Kidney (tissue), 14 donors: Measurements from ENCODE around the gene WDR64. TPM values are rescaled to one million over a fixed set of nuclear protein-coding genes. Genes with fewer than 3 reads are reported as not detected.

Source experiments
- DNase-seq, 5 donors: peaks; one replicate each; pipeline ENCODE4 v3.0.0-alpha.2; 2013 to 2020
- FAIRE-seq: peaks from 2 replicates; lab custom pipeline; 2012; peaks lifted over from hg19 to GRCh38; lab: Jason Lieb, UNC
- H3K27ac ChIP-seq, 2 donors: one replicate each; pipeline ENCODE4 v1.7.0; 2013; ENCODE audit warnings: low read depth in 2 of 2, low read length in 2 of 2, inconsistent platforms in 1 of 2
- H3K27me3 ChIP-seq: one replicate; pipeline ENCODE4 v1.7.1; 2013; ENCODE audit warnings: low read length, inconsistent platforms; ENCODE audit not compliant: control insufficient read depth, insufficient read depth
- H3K36me3 ChIP-seq, 3 donors: one replicate each; pipeline versions ENCODE4 v1.7.0 to v1.7.1; 2013; ENCODE audit warnings: low read length in 3 of 3, control low read depth in 1 of 3, inconsistent platforms in 1 of 3; ENCODE audit not compliant: insufficient read depth in 3 of 3, control insufficient read depth in 2 of 3
- H3K4me1 ChIP-seq, 3 donors: one replicate each; pipeline versions ENCODE4 v1.7.0 to v1.7.1; 2013; ENCODE audit warnings: low read length in 3 of 3, inconsistent platforms in 1 of 3, low read depth in 1 of 3; ENCODE audit not compliant: control insufficient read depth in 2 of 3, insufficient read depth in 2 of 3
- H3K4me3 ChIP-seq, 3 donors: one replicate each; pipeline versions ENCODE4 v1.7.0 to v1.8.1; 2013; ENCODE audit warnings: low read length in 3 of 3, control low read depth in 1 of 3, inconsistent platforms in 1 of 3
- H3K9ac ChIP-seq, 3 donors: one replicate each; pipeline versions ENCODE4 v1.7.0 to v1.7.1; 2013; ENCODE audit warnings: low read length in 3 of 3, control low read depth in 1 of 3, inconsistent platforms in 1 of 3
- H3K9me3 ChIP-seq, 3 donors: one replicate each; pipeline versions ENCODE4 v1.7.0 to v1.7.1; 2013; ENCODE audit warnings: low read length in 3 of 3, control low read depth in 1 of 3, inconsistent platforms in 1 of 3; ENCODE audit not compliant: control insufficient read depth in 2 of 3, insufficient read depth in 1 of 3
- intact Hi-C: fragments of 100-400 bp; cut with DNase I; formaldehyde crosslinking; loops from one replicate; pipeline ENCODE4 v1.11.1; 2022
- polyA plus RNA-seq: library from polyadenylated mRNA; stranded (reverse); fragments of 350-450 nt; fragmentation: Illumina TruSeq; extraction: RNeasy Lipid Tissue Mini Kit (QIAGEN cat#74804); gene quantifications from one replicate; pipeline ENCODE4 v1.2.3, GENCODE V29; 2014; ENCODE audit warnings: low read depth, low replicate concordance; ENCODE audit not compliant: insufficient read depth
- total RNA-seq: library from RNA; stranded (reverse); fragmentation: NEBNext Ultra II Directional; extraction: Animal tissue kit (Norgen Biotek cat#: 25700); gene quantifications from one replicate; pipeline ENCODE4 v1.2.1, GENCODE V29; 2021
- TF ChIP-seq, protein P1 (sequence below): IDR thresholded peaks from 3 replicates; pipeline ENCODE4 v1.5.1; 2012; ENCODE audit warnings: mild to moderate bottlenecking, moderate library complexity, borderline replicate concordance; ENCODE audit not compliant: insufficient read depth; ENCODE audit errors: extremely low read depth
- donor health status: control.
- donor health status: control.
- donor health status: control.
- donor health status: control.
- donor health status: control.
- donor health status: DM: yes; HTN: yes; CAD: no.
- donor health status: Normal renal cell carcinoma (clear cell type).

WDR64 gene
- total and polyA plus RNA-seq, 2 donors from 2014 or later, result not detected

DNA sequence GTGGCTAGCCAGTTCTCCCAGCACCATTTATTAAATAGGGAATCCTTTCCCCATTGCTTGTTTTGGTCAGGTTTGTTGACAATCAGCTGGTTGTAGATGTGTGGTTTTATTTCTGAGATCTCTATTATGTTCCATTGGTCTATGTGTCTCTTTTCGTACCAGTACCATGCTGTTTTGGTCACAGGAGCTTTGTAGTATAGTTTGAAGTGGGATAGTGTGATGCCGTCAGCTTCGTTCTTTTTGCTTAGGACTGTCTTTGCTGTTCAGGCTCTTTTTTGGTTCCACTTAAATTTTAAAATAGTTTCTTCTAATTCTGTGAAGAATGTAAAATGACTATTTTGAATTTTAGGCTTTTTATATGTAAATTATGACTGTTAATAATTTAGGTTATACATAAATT is 68.9 kb downstream of the WDR64 start:
- DNase-seq, result no peak
- H3K36me3 ChIP-seq, result no peaks in the 10 kb centered on the region
- H3K4me1 ChIP-seq, result no peaks in the 10 kb centered on the region
- H3K9me3 ChIP-seq, result peaks cover 0 to 3% (median 0%) of the 10 kb centered on the region in 3 donors
- no peaks in the 10 kb centered on the region for H3K27me3 ChIP-seq
- H3K4me3 ChIP-seq, result no peak overlapping the region
- TF ChIP-seq, protein P1, sequence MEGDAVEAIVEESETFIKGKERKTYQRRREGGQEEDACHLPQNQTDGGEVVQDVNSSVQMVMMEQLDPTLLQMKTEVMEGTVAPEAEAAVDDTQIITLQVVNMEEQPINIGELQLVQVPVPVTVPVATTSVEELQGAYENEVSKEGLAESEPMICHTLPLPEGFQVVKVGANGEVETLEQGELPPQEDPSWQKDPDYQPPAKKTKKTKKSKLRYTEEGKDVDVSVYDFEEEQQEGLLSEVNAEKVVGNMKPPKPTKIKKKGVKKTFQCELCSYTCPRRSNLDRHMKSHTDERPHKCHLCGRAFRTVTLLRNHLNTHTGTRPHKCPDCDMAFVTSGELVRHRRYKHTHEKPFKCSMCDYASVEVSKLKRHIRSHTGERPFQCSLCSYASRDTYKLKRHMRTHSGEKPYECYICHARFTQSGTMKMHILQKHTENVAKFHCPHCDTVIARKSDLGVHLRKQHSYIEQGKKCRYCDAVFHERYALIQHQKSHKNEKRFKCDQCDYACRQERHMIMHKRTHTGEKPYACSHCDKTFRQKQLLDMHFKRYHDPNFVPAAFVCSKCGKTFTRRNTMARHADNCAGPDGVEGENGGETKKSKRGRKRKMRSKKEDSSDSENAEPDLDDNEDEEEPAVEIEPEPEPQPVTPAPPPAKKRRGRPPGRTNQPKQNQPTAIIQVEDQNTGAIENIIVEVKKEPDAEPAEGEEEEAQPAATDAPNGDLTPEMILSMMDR, result no peak
- intact Hi-C loops, result no loop called here
- H3K27ac ChIP-seq, result no peak overlapping the region
- no peak for FAIRE-seq
- H3K9ac ChIP-seq, result no peak overlapping the region

DNA sequence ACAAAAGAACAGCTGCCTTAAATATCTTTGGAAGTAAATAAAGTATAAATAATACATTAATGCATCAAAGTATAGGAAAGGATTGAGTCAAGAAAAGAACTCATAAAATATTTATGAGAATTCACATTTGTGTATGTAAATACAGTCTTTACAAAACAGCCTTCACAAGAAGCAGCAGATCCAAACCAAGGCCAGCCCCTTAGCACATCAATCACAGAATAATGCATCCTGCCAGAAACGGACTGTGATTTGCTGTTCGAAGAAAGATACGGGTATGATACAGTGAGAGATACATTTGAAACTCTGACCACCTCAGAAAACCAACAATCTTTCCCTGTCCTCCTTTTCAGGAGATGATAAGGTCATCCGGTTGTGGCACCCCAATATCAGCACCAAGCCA is 70.9 kb downstream of the WDR64 start:
- FAIRE-seq (no peak), DNase-seq (no peak)
- Histone ChIP-seq H3K36me3 (no peaks in the 10 kb centered on the region), H3K9ac (no peak overlapping the region), H3K9me3 (peaks cover 0 to 3% (median 0%) of the 10 kb centered on the region in 3 donors), H3K27me3 (no peaks in the 10 kb centered on the region), H3K27ac (no peak overlapping the region), H3K4me3 (no peak overlapping the region), H3K4me1 (no peaks in the 10 kb centered on the region)
- TF ChIP-seq, protein P1, result no peak
- intact Hi-C loops, result no loop called here

DNA sequence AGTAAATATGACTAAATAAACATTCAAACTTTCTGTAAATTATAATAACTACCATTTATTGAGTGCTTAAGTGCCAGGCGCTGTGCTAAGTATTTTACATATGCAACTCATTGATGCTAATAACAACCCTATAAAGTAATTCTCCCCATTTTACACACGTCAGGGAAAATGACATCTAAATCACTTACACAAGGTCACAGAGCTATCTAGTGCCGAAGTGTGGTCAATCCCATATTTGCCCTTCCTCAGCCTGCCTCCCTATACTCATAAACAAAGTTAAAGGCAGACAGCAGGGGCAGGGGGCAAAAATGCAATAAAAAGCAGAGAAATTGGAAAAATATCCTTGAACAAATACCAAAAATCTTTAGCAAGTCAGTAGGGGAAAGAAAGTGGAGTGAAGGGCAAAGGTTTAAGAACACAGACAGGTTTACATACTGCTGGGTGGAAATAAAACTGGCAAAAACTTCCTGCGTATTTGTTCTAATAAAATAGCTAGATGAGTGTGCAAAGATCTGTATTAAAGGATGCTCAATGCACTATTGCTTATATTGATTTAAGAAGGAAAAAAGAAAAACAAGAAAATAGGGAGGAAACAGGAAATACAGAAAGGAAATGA is 72.8 kb downstream of the WDR64 start:
- Histone ChIP-seq H3K4me1 (no peaks in the 10 kb centered on the region), H3K36me3 (no peaks in the 10 kb centered on the region), H3K27me3 (no peaks in the 10 kb centered on the region), H3K27ac (no peak overlapping the region), H3K4me3 (no peak overlapping the region), H3K9me3 (peaks cover 0 to 3% (median 0%) of the 10 kb centered on the region in 3 donors), H3K9ac (no peak overlapping the region)
- DNase-seq, result no peak
- no peak for FAIRE-seq
- intact Hi-C loops, result no loop called here
- TF ChIP-seq, protein P1, result no peak

DNA sequence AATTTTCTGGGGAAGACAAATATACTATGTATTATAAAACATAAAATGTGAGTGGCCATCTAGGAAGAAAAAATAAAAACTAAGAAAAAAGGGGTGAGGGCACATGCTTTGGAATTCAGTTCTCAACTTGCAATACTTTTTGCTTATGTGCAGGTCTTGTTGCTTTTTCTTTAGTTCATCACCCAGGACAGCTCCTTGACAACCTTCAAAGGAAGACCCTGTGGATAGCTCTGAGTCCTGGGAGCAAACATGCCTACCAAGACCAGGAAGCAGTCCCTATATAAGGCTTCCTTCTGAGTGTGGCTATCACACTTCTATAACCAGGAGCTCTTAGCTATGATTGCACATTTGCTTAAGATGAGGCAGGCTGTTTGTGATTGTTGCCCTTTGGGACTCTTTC is 78.0 kb downstream of the WDR64 start:
- DNase-seq (no peak), FAIRE-seq (no peak)
- intact Hi-C loops, result no loop called here
- TF ChIP-seq, protein P1, result no peak
- Histone ChIP-seq H3K9me3 (no peaks in the 10 kb centered on the region), H3K36me3 (no peaks in the 10 kb centered on the region), H3K27me3 (no peaks in the 10 kb centered on the region), H3K9ac (no peak overlapping the region), H3K27ac (no peak overlapping the region), H3K4me1 (no peaks in the 10 kb centered on the region), H3K4me3 (no peak overlapping the region)
